ENCODE data around the gene METTL21A. TPM values are rescaled to one million over a fixed set of nuclear protein-coding genes. Genes with fewer than 3 reads are reported as not detected.

METTL21A gene
- total and polyA plus RNA-seq, 9 of the 15 experiments (the other 6 are each of a cell fraction or from before 2014, with no cell fraction given): 9.1 to 46.5 (median 37.4) TPM

- Histone ChIP-seq H3K9me1 (ENCODE audit: control insufficient read depth, insufficient read depth, low read length) (no peaks in the 10 kb centered on the region), H3K9me3 (replicated peaks; ENCODE audit: control insufficient read depth, insufficient read depth, low read depth, low read length) (no peaks in the 10 kb centered on the region), H3K79me2 (ENCODE audit: control insufficient read depth, insufficient read depth, low read length) (no peaks in the 10 kb centered on the region), H4K20me1 (replicated peaks; ENCODE audit: control insufficient read depth, insufficient read depth, low read length) (no peaks in the 10 kb centered on the region), H3K4me1 (replicated peaks in 1 of 2; ENCODE audit: control insufficient read depth in 2 of 2, insufficient read depth in 2 of 2, low read length in 2 of 2) (peaks cover 4 to 11% of the 10 kb centered on the region in 2 experiments; a peak in 3 of 5 replicates), H3K4me3 (no peak overlapping the region), H3K27ac (ENCODE audit: extremely low read depth, low read depth, low read length) (peak overlapping the region; percentile 54; the same call in 1 of the 3 replicates), H2AFZ (ENCODE audit: low read depth, low read length) (peak overlapping the region; percentile 34), H3K36me3 (ENCODE audit: control insufficient read depth, insufficient read depth, low read length) (no peaks in the 10 kb centered on the region), H3K4me2 (ENCODE audit: insufficient read depth, low read length) (no peak overlapping the region), H3K9ac (ENCODE audit: insufficient read depth in 1 of 2, low read depth in 2 of 2, low read length in 2 of 2) (peak overlapping the region in 1 of 2 experiments; percentile 50; a peak in 1 of 4 replicates), H3K27me3 (ENCODE audit: control insufficient read depth in 2 of 2, insufficient read depth in 2 of 2, low read length in 2 of 2) (no peaks in the 10 kb centered on the region)
- peak; percentile 71 for ATAC-seq
- DNase-seq (ENCODE audit: extremely low read depth in 1 of 4, low spot score in 3 of 4): peak in 2 of 4 experiments; percentile 13 to 44
- WGBS (ENCODE audit: insufficient coverage, low coverage, missing lambda C conversion rate): 72% methylated on average over 6 of the region's 8 CpGs
- POLR2A ChIA-PET: interaction anchor here (0.6 kb wide), 3 partner anchors 116 to 1681 kb away, joined by 3 to 4 read pairs (median 3); no protein-coding TSS in a partner anchor
- CTCF ChIA-PET (ENCODE audit: low intra/inter-chr PET ratio): no interaction called here
- intact Hi-C loops (cut with micrococcal nuclease): no loop called here
- in situ Hi-C loops (cut with MboI): no loop called here
- FAIRE-seq: peak; percentile 67
- no TSS peak for BruUV-seq (replicated peaks)
- TF ChIP-seq ZNF699 (CRISPR knock-in tag; IDR thresholded peaks at IDR 0.05; ENCODE audit: insufficient replicate concordance) (no peak), BMI1 (IDR thresholded peaks at IDR 0.05; ENCODE audit: low read length) (no peak), CEBPG (CRISPR knock-in tag; IDR thresholded peaks at IDR 0.05) (peak; percentile 90), CEBPG (tag; conservative IDR thresholded peaks at IDR 0.05 in 1 of 2, IDR thresholded peaks at IDR 0.05 in 1 of 2) (peak; percentile 90 to 96), ZHX1 (conservative IDR thresholded peaks at IDR 0.05; ENCODE audit: low read length) (no peak), TEAD2 (tag; IDR thresholded peaks at IDR 0.05) (no peak), SRF (CRISPR knock-in tag; IDR thresholded peaks at IDR 0.05) (no peak), C11orf30 (IDR thresholded peaks at IDR 0.05; ENCODE audit: low read depth) (peak; percentile 52; the same call in 1 of the 2 replicates)
- TF ChIP-seq, protein P1, sequence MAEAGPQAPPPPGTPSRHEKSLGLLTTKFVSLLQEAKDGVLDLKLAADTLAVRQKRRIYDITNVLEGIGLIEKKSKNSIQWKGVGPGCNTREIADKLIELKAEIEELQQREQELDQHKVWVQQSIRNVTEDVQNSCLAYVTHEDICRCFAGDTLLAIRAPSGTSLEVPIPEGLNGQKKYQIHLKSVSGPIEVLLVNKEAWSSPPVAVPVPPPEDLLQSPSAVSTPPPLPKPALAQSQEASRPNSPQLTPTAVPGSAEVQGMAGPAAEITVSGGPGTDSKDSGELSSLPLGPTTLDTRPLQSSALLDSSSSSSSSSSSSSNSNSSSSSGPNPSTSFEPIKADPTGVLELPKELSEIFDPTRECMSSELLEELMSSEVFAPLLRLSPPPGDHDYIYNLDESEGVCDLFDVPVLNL (CRISPR knock-in tag; IDR thresholded peaks at IDR 0.05; ENCODE audit: low read depth): no peak
- TF ChIP-seq, protein P2, sequence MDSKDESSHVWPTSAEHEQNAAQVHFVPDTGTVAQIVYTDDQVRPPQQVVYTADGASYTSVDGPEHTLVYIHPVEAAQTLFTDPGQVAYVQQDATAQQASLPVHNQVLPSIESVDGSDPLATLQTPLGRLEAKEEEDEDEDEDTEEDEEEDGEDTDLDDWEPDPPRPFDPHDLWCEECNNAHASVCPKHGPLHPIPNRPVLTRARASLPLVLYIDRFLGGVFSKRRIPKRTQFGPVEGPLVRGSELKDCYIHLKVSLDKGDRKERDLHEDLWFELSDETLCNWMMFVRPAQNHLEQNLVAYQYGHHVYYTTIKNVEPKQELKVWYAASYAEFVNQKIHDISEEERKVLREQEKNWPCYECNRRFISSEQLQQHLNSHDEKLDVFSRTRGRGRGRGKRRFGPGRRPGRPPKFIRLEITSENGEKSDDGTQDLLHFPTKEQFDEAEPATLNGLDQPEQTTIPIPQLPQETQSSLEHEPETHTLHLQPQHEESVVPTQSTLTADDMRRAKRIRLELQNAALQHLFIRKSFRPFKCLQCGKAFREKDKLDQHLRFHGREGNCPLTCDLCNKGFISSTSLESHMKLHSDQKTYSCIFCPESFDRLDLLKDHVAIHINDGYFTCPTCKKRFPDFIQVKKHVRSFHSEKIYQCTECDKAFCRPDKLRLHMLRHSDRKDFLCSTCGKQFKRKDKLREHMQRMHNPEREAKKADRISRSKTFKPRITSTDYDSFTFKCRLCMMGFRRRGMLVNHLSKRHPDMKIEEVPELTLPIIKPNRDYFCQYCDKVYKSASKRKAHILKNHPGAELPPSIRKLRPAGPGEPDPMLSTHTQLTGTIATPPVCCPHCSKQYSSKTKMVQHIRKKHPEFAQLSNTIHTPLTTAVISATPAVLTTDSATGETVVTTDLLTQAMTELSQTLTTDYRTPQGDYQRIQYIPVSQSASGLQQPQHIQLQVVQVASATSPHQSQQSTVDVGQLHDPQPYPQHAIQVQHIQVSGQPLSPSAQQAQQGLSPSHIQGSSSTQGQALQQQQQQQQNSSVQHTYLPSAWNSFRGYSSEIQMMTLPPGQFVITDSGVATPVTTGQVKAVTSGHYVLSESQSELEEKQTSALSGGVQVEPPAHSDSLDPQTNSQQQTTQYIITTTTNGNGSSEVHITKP (IDR thresholded peaks at IDR 0.05; ENCODE audit: partially characterized antibody): peak; percentile 86
Observed at GRCh38 chr2:207632575-207633493, 7.6 kb upstream of the METTL21A start.

Data from K562 (cell line).